Rectal smooth muscle tissue (tissue), 1 donor: ENCODE data around the gene TBC1D2.

ENCODE experiments used
- H3K27ac ChIP-seq: one replicate; pipeline ENCODE4 v1.7.0; 2013; ENCODE audit warnings: low read depth, low read length, inconsistent platforms
- H3K27me3 ChIP-seq: one replicate; pipeline ENCODE4 v1.7.0; 2013; ENCODE audit warnings: low read length; ENCODE audit not compliant: control insufficient read depth, insufficient read depth
- H3K36me3 ChIP-seq: one replicate; pipeline ENCODE4 v1.7.0; 2013; ENCODE audit warnings: low read length; ENCODE audit not compliant: control insufficient read depth, insufficient read depth
- H3K4me1 ChIP-seq: one replicate; pipeline ENCODE4 v1.7.0; 2013; ENCODE audit warnings: low read length; ENCODE audit not compliant: control insufficient read depth, insufficient read depth
- H3K4me3 ChIP-seq: one replicate; pipeline ENCODE4 v1.7.0; 2013; ENCODE audit warnings: low read length
- H3K9ac ChIP-seq: one replicate; pipeline ENCODE4 v1.7.0; 2013; ENCODE audit warnings: low read length

TBC1D2 gene

DNA sequence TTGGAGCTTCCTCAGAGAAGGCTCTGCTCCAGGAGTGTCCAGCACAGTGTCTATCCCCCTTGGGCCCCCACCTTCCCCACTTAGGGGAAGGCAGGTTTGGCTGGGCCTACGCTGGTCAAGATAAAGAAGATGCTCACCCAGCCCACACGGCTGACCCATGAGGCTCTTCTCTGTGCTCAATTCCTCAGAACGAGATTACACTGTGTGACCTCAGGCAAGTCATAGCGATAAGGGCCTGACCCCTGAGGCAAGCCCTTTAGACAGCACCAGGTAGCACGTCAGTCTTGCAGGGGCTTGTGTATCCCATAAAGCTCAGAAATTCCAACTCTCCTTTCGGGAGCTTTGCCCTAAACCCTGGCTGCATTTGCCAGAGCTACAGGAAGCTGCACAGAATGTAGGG, 95.7 kb downstream of the TBC1D2 start:
- Histone ChIP-seq H3K27ac (no peak overlapping the region), H3K36me3 (no peaks in the 10 kb centered on the region), H3K4me1 (no peaks in the 10 kb centered on the region), H3K9ac (no peak overlapping the region), H3K4me3 (no peak overlapping the region), H3K27me3 (no peaks in the 10 kb centered on the region)

DNA sequence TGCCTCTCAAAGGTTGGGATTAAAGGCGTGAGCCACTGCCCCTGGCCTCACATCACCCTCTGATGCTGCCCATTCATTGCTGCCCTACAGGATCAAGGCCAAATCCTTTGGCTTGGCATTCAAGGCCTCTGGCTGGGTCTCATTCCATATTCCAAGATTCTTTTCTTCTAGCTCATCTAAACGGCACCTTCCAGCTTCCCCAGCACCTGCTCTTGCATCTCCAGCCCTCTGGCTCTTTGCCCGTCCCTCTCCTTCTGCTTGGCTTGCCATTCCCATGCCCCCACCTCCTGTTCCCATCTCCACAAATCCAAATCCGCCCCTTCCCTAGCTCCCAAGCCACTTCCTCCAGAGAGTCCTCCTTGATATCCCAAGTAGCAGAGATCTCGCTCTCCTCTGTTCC, 96.1 kb downstream of the TBC1D2 start:
- Histone ChIP-seq H3K4me3 (no peak overlapping the region), H3K9ac (no peak overlapping the region), H3K36me3 (no peaks in the 10 kb centered on the region), H3K4me1 (no peaks in the 10 kb centered on the region), H3K27me3 (no peaks in the 10 kb centered on the region), H3K27ac (no peak overlapping the region)

DNA sequence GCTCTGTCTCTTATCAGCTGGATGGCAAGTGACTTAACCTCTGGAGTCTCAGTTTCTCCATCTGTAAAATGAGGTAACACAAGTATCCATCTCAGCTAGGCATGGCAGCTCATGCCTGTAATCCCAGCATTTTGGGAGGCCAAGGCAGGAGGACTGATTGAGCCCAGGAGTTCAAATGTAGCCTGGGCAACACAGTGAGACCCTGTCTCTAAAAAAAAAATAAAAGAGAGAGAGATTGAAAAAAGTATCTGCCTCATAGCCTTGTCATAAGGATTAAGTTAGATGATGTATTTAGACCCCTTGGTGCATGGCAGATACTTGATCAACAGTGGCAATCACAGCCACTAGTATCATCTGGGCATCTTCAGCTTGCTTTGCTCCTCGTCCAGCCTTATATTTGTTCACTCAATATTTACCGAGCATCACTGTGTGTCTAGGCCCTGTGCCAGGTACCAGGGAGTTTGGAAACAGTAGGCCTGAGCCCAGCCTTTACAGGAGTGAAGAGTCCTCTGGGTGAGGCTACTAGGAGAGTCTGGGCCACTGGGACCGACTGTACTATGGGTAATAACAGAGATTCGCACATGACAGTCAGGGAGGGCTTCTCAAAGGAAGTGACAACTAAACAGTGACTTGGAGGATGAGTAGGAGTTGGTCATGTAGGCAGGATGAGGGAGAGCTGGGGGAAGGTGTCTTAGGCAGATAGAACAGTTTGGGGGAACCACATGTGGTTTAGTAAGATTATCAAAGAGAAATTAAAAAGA, 97.2 kb downstream of the TBC1D2 start:
- Histone ChIP-seq H3K27me3 (no peaks in the 10 kb centered on the region), H3K4me3 (no peak overlapping the region), H3K9ac (no peak overlapping the region), H3K4me1 (no peaks in the 10 kb centered on the region), H3K27ac (no peak overlapping the region), H3K36me3 (no peaks in the 10 kb centered on the region)

DNA sequence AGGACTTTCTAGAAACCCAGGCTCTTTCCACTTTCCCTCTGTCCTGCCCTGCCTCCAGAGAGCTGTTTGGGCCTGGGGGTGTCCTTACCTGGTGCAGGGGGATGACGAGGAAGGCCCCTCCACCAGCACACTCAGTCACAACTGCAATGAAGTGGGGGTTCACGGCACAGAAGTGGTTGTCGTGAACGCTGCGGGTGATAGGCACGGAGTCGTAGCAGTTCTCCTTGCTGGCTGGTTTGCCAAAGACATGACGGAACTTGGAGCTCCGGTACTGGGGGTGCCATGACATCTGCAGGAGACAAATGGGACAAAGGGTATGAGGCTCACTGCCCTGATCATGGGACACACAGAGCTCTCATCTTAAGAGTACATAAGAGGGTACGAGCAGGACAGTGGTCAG, 98.1 kb downstream of the TBC1D2 start:
- Histone ChIP-seq H3K36me3 (no peaks in the 10 kb centered on the region), H3K4me3 (no peak overlapping the region), H3K27ac (no peak overlapping the region), H3K27me3 (no peaks in the 10 kb centered on the region), H3K4me1 (no peaks in the 10 kb centered on the region), H3K9ac (no peak overlapping the region)

DNA sequence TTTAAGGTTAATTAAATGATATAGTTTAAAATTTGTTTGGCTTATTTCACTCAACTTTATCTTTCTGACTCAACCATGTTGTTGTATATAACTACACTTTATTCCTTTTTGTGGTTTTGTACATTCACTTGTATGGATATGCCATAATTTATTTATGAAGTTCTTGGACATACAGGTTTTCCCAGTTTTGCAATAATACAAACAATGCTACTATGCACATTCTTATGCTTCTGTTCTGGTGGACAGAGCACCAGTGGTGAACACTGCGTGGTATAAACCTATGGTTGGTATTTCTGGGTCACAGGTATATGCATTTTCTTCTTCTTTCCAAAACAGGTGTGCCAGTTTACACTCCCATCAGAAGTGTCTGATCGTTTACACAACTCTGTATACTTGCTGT, 100.8 kb downstream of the TBC1D2 start:
- no peaks in the 10 kb centered on the region for H3K27me3 ChIP-seq

DNA sequence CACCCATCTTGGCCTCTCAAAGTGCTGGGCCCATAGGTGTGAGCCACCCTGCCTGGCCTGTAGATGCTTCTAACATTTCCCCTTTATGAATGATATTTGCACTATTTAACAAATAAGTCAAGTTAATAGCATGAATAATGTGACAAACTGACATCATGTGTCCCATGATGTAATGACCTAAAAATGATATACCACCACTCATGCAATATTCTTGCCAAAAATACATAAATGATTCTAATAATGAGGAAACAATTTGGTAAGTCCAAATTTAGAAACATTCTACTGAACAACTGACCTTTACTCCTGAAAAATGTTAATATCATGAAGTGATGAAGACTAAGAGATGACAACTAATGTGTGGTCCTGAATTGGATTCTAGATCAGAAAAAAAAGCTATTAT, 102.9 kb downstream of the TBC1D2 start:
- H3K4me3 ChIP-seq, result no peak overlapping the region
- no peak overlapping the region for H3K9ac ChIP-seq

More for the DNA sequence above, 100.8 kb downstream of the TBC1D2 start:
- Histone ChIP-seq H3K9ac (no peak overlapping the region), H3K4me3 (no peak overlapping the region), H3K4me1 (no peaks in the 10 kb centered on the region), H3K27ac (no peak overlapping the region), H3K36me3 (no peaks in the 10 kb centered on the region)

DNA sequence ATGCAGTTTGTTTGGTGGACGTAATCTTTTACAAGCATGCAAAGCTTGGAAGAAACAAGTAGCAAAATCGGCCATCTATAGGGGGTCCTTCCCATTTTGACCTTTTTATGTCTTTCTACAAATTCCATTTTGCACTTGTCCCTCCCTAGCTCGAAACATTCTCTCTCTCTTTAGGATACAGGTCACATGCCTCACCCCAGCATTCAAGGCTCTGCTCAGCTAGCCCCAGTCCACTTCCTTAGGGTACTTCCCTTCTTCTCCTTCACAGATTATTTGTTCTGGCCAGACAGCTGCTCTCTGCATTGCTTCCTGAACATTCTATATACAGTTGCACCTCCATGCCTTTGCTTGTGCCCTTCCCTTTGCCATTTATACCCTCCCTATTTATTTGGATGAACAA, 104.7 kb downstream of the TBC1D2 start:
- no peak overlapping the region for H3K9ac ChIP-seq
- no peak overlapping the region for H3K27ac ChIP-seq
- no peaks in the 10 kb centered on the region for H3K4me1 ChIP-seq
- H3K27me3 ChIP-seq, result no peaks in the 10 kb centered on the region
- no peaks in the 10 kb centered on the region for H3K36me3 ChIP-seq
- no peak overlapping the region for H3K4me3 ChIP-seq

More for the DNA sequence above, 102.9 kb downstream of the TBC1D2 start:
- H3K36me3 ChIP-seq, result no peaks in the 10 kb centered on the region
- H3K27ac ChIP-seq, result no peak overlapping the region
- H3K27me3 ChIP-seq, result no peaks in the 10 kb centered on the region
- no peaks in the 10 kb centered on the region for H3K4me1 ChIP-seq

DNA sequence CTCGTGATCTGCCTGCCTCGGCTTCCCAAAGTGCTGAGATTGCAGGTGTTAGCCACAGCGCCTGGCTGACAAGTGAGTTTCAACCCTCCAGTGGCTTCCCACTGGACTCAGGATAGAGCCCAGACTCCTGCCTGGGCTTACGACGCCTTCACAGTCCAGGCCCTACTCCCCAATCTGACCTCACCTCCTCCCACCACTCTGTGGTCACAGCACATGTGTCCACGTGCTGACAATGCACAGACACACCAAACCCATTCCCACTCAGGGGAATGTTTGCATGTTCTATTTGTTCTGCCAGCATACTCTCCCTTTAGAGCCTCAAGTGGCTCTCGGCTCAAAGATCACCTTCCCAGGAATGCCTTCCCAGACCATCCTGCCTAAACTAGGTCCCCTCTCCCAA, 105.3 kb downstream of the TBC1D2 start:
- no peak overlapping the region for H3K4me3 ChIP-seq
- no peaks in the 10 kb centered on the region for H3K4me1 ChIP-seq
- no peak overlapping the region for H3K9ac ChIP-seq
- no peaks in the 10 kb centered on the region for H3K27me3 ChIP-seq
- H3K27ac ChIP-seq, result no peak overlapping the region
- no peaks in the 10 kb centered on the region for H3K36me3 ChIP-seq

DNA sequence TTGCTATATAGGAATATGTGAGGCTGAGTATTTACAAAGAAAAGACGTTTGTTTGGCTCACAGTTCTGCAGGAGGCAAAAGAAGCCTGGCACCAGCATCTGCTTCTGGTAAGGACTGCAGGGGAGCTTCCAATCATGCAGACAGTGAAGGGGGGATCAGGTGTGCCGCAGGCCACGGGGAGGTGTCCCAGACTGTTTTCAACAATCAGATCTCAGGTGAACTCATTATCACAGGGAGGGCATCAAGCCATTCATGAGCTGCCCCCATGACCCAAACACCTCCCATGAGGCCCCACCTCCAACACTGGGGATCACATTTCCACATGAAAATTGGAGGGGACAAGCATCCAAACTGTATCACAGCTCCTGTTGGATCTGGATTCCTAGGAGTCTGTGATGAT, 106.0 kb downstream of the TBC1D2 start:
- Histone ChIP-seq H3K27me3 (no peaks in the 10 kb centered on the region), H3K4me1 (no peaks in the 10 kb centered on the region), H3K36me3 (no peaks in the 10 kb centered on the region), H3K4me3 (no peak overlapping the region), H3K27ac (no peak overlapping the region), H3K9ac (no peak overlapping the region)
